Activated naive CD8-positive, alpha-beta T cell treated with anti-CD3 and anti-CD28 coated beads, Interleukin-2, amount 50 U/mL, for 24 hours (primary cell): ENCODE data around the gene SDE2.
A peak's percentile ranks its signal among the peaks of the same experiment; 100 is the strongest.

Source experiments
- ATAC-seq: fragments of 150-1000 bp; cut with Tn5 transposase; one replicate; pipeline ENCODE4 v1.10.0; 2021
- DNase-seq: peaks from one replicate; pipeline ENCODE4 v3.0.0; 2021
- H3K27ac Mint-ChIP-seq: one replicate; pipeline ENCODE4 v1.8.0; 2021; ENCODE audit warnings: mild to moderate bottlenecking, mixed read lengths
- H3K27me3 Mint-ChIP-seq: one replicate; pipeline ENCODE4 v1.8.0; 2021; ENCODE audit warnings: mixed read lengths
- H3K36me3 Mint-ChIP-seq: one replicate; pipeline ENCODE4 v1.8.0; 2021; ENCODE audit warnings: low read depth, mixed read lengths
- H3K4me1 Mint-ChIP-seq: one replicate; pipeline ENCODE4 v1.8.0; 2021; ENCODE audit warnings: mixed read lengths
- H3K4me3 Mint-ChIP-seq: one replicate; pipeline ENCODE4 v1.8.0; 2021; ENCODE audit warnings: mild to moderate bottlenecking, moderate library complexity, mixed read lengths
- H3K9me3 Mint-ChIP-seq: one replicate; pipeline ENCODE4 v1.8.0; 2021; ENCODE audit warnings: mixed read lengths

Gene SDE2

GRCh38 chr1:225999227-225999911, at the start of gene SDE2:
TSS of gene SDE2 (minus strand) at chr1:225999343. CDS start at chr1:225999312, 31 bp downstream.
- H3K36me3 Mint-ChIP-seq: peaks cover 29% of the 10 kb centered on the region
- H3K4me3 Mint-ChIP-seq: peak within 1 kb of the TSS; percentile 99

GRCh38 chr1:226048886-226049285, 49.7 kb upstream of the SDE2 start:
- Mint-ChIP-seq H3K4me3 (no peak overlapping the region), H3K4me1 (no peaks in the 10 kb centered on the region), H3K9me3 (no peaks in the 10 kb centered on the region), H3K27me3 (no peaks in the 10 kb centered on the region), H3K27ac (no peak overlapping the region), H3K36me3 (no peaks in the 10 kb centered on the region)
- ATAC-seq: no peak
- no peak for DNase-seq

More at GRCh38 chr1:225999227-225999911, at the start of gene SDE2:
- Mint-ChIP-seq H3K27me3 (no peaks in the 10 kb centered on the region), H3K4me1 (peaks cover 86% of the 10 kb centered on the region), H3K27ac (peak within 1 kb of the TSS; percentile 99), H3K9me3 (no peaks in the 10 kb centered on the region)
- ATAC-seq (peak; percentile 85), DNase-seq (peak; percentile 100)

GRCh38 chr1:226047495-226047894, 48.4 kb upstream of the SDE2 start:
- no peaks in the 10 kb centered on the region for H3K27me3 Mint-ChIP-seq
- H3K4me1 Mint-ChIP-seq: no peaks in the 10 kb centered on the region
- ATAC-seq (no peak), DNase-seq (no peak)
- no peak overlapping the region for H3K4me3 Mint-ChIP-seq
- no peaks in the 10 kb centered on the region for H3K36me3 Mint-ChIP-seq
- H3K9me3 Mint-ChIP-seq: no peaks in the 10 kb centered on the region
- H3K27ac Mint-ChIP-seq: no peak overlapping the region

DNA sequence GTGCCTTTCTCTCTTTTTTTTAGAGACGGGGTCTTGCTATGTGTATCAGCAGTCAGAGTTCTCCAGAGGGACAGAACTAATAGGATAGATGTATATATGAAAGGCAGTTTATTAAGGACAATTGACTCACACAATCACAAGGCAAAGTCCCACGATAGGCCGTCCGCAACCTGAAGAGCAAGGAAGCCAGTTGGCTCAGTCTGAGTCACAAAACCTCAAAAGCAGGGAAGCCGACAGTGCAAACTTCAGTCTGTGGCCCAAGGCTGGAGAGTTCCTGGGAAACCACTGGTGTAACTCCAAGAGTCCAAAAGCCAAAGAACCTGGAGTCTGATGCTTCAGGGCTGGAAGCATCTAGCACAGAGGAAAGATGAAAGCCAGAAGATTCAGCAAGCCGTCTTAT, 47.1 kb upstream of the SDE2 start:
- no peak for DNase-seq
- Mint-ChIP-seq H3K27ac (no peak overlapping the region), H3K9me3 (no peaks in the 10 kb centered on the region), H3K27me3 (no peaks in the 10 kb centered on the region), H3K36me3 (no peaks in the 10 kb centered on the region), H3K4me1 (no peaks in the 10 kb centered on the region), H3K4me3 (no peak overlapping the region)
- ATAC-seq: no peak

GRCh38 chr1:226044514-226045101, 45.5 kb upstream of the SDE2 start:
- ATAC-seq: no peak
- Mint-ChIP-seq H3K36me3 (no peaks in the 10 kb centered on the region), H3K27me3 (no peaks in the 10 kb centered on the region), H3K4me3 (no peak overlapping the region), H3K27ac (no peak overlapping the region), H3K9me3 (no peaks in the 10 kb centered on the region), H3K4me1 (no peaks in the 10 kb centered on the region)
- DNase-seq: no peak

DNA sequence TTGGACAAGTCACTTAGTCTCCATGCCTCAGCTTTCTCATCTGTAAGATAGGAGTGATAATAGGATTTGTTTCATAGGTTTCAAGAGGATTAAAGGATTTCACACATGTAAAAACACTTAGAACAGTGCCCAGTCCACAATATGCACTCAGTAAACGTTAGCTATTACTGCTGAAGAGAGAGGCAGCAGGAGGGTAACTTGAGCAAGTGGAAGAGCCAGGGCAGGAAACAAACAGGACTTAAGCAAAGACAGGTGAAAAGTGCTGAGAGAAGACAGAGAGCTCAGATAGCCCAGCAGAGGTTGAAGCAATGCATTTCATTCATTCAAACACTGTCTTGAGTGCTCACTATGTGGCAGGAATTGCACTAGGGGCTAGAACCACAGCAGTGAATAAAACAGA, 42.3 kb upstream of the SDE2 start:
- no peaks in the 10 kb centered on the region for H3K4me1 Mint-ChIP-seq
- no peaks in the 10 kb centered on the region for H3K36me3 Mint-ChIP-seq
- no peak overlapping the region for H3K4me3 Mint-ChIP-seq
- no peak for DNase-seq
- no peak for ATAC-seq
- H3K27ac Mint-ChIP-seq: no peak overlapping the region
- no peaks in the 10 kb centered on the region for H3K9me3 Mint-ChIP-seq
- no peaks in the 10 kb centered on the region for H3K27me3 Mint-ChIP-seq

GRCh38 chr1:226038661-226039060, 39.5 kb upstream of the SDE2 start:
- Mint-ChIP-seq H3K36me3 (no peaks in the 10 kb centered on the region), H3K27me3 (no peaks in the 10 kb centered on the region), H3K4me3 (no peak overlapping the region), H3K27ac (no peak overlapping the region), H3K9me3 (no peaks in the 10 kb centered on the region), H3K4me1 (no peaks in the 10 kb centered on the region)
- DNase-seq (no peak), ATAC-seq (no peak)

GRCh38 chr1:226035915-226036314, 36.8 kb upstream of the SDE2 start:
- H3K9me3 Mint-ChIP-seq: no peaks in the 10 kb centered on the region
- no peak overlapping the region for H3K27ac Mint-ChIP-seq
- no peak for ATAC-seq
- no peaks in the 10 kb centered on the region for H3K27me3 Mint-ChIP-seq
- DNase-seq: no peak
- no peak overlapping the region for H3K4me3 Mint-ChIP-seq
- H3K36me3 Mint-ChIP-seq: no peaks in the 10 kb centered on the region
- H3K4me1 Mint-ChIP-seq: no peaks in the 10 kb centered on the region

DNA sequence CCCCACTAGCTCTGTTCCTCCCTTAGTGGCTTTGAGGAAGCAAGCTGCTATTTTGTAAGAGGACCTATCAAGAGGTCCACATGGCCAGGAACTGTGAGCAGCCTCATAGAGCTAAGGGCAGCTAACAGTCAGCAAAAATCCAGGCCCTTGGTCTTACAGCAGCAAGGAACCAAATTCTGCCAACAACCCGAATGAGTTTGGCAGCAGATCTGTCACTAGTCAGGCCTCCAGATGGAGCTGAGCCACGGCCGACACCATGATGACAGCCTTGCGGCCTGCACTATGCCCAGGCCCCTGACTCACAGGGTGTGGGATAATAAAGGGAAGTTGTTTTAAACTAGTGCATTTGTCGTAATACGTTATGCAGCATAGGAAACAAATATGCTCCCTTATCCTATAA, 35.3 kb upstream of the SDE2 start:
- ATAC-seq (peak; percentile 24), DNase-seq (peak; percentile 8)
- Mint-ChIP-seq H3K4me3 (no peak overlapping the region), H3K36me3 (no peaks in the 10 kb centered on the region), H3K9me3 (no peaks in the 10 kb centered on the region), H3K27ac (no peak overlapping the region), H3K4me1 (peaks cover 8% of the 10 kb centered on the region), H3K27me3 (no peaks in the 10 kb centered on the region)

DNA sequence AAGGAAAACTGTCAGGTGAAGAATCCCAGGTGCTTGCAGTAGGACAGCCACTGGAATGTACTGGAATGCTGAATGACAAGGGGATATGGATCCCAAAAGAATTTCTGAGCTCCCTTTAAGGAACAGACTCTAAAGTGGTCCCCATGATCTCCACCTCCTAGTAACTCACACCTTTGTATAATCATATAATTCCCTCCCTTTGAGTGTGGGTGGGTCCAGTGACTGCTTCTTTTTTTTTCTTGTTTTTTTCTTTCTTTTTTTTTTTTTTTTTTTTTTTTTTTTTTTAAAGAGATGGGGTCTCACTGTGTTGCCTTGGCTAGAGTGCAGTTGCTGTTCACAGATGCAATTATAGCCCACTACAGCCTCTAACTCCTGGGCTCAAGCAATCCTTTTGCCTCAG, 34.8 kb upstream of the SDE2 start:
- Mint-ChIP-seq H3K27me3 (no peaks in the 10 kb centered on the region), H3K9me3 (no peaks in the 10 kb centered on the region)

DNA sequence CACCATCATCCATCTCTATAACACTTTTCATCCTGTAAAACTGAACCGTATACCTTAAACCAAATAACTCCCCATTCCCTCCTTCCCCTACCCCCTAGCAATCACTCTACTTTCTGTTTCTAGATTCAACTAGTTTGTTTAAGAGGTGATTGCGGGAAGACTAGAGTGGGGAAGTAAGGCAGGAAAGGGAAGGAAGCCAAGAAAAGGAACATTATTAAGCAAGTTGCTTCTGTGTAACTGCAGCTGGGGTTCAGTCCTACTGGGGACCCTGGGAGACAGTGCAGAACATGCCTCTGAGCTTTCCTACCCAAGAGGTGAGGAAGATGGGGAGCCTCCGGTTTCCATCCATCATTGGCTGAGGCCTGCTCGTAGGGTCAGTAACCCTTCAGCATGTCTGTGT, 34.4 kb upstream of the SDE2 start:
- H3K27me3 Mint-ChIP-seq: no peaks in the 10 kb centered on the region
- no peak overlapping the region for H3K4me3 Mint-ChIP-seq
- DNase-seq: no peak
- no peaks in the 10 kb centered on the region for H3K36me3 Mint-ChIP-seq
- no peak for ATAC-seq
- no peak overlapping the region for H3K27ac Mint-ChIP-seq
- peaks cover 16% of the 10 kb centered on the region for H3K4me1 Mint-ChIP-seq
- no peaks in the 10 kb centered on the region for H3K9me3 Mint-ChIP-seq

More for the DNA sequence above, 34.8 kb upstream of the SDE2 start:
- peaks cover 13% of the 10 kb centered on the region for H3K4me1 Mint-ChIP-seq
- H3K4me3 Mint-ChIP-seq: no peak overlapping the region
- DNase-seq (no peak), ATAC-seq (no peak)
- H3K27ac Mint-ChIP-seq: no peak overlapping the region
- H3K36me3 Mint-ChIP-seq: no peaks in the 10 kb centered on the region

GRCh38 chr1:226029568-226030225, 30.6 kb upstream of the SDE2 start:
- Mint-ChIP-seq H3K27me3 (no peaks in the 10 kb centered on the region), H3K4me3 (no peak overlapping the region), H3K27ac (no peak overlapping the region), H3K4me1 (peaks cover 19% of the 10 kb centered on the region), H3K9me3 (no peaks in the 10 kb centered on the region), H3K36me3 (no peaks in the 10 kb centered on the region)
- no peak for DNase-seq
- no peak for ATAC-seq

DNA sequence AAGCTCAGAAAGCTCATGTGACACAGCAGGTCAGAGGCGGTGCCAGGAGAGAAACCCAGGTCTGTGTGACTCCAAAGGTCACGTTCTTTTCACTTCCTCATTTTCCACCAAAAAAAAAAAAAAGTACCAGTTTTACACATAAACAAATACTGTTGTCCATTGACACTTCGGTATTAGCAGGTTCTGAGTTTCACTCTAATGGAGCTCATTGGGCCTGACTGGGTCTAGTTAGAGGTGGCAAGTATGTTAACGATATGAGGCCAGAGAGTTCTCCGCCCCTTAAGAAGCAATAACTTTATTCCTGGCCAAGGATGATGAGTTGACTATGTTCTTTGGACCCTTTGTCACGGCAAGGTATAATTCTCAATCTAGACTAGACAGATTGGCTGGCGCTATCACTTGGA, 30.0 kb upstream of the SDE2 start:
- Mint-ChIP-seq H3K4me1 (peaks cover 19% of the 10 kb centered on the region), H3K4me3 (no peak overlapping the region), H3K27me3 (no peaks in the 10 kb centered on the region), H3K36me3 (no peaks in the 10 kb centered on the region), H3K9me3 (no peaks in the 10 kb centered on the region), H3K27ac (peak overlapping the region; percentile 64)
- ATAC-seq (peak; percentile 65), DNase-seq (peak; percentile 19)

DNA sequence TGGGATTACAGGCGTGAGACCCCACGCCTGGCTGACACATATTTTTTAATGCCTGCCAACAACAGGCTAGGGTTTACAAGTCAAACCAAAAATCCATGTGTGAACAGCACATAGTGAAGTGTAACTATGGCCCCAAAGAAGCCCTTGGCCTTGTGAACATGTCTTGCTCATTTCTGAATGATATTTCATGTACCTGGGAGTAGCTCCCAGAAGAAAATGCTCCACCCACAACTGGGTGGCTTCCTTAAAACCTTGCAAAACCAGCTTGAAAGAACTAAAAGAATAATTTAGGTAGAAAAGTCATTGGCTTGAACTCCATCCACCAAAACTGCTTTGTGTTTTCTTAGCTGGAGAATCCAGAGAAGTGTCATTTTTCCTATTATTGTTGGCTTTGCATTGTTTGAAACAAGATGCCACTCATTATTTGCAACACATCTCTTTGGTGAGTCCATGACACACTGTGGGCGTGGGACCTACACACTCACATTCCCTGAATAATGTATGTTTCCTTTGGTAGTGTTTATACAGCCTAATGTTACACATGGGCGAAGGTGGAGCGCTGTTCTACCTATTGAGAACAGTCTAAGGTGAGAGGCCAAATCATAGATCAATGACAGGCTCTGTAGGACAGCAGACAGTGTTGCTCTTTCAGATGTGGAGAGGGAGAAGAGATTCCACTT, 28.5 kb upstream of the SDE2 start:
- H3K9me3 Mint-ChIP-seq: no peaks in the 10 kb centered on the region
- no peaks in the 10 kb centered on the region for H3K27me3 Mint-ChIP-seq
- ATAC-seq: no peak
- H3K4me1 Mint-ChIP-seq: peaks cover 19% of the 10 kb centered on the region
- H3K36me3 Mint-ChIP-seq: no peaks in the 10 kb centered on the region
- no peak overlapping the region for H3K27ac Mint-ChIP-seq
- H3K4me3 Mint-ChIP-seq: no peak overlapping the region
- no peak for DNase-seq

GRCh38 chr1:226026833-226027232, 27.7 kb upstream of the SDE2 start:
- H3K4me1 Mint-ChIP-seq: peaks cover 19% of the 10 kb centered on the region

More at GRCh38 chr1:226026833-226027232, 27.7 kb upstream of the SDE2 start:
- H3K4me3 Mint-ChIP-seq: no peak overlapping the region
- H3K36me3 Mint-ChIP-seq: no peaks in the 10 kb centered on the region
- no peaks in the 10 kb centered on the region for H3K27me3 Mint-ChIP-seq
- H3K9me3 Mint-ChIP-seq: no peaks in the 10 kb centered on the region
- ATAC-seq: no peak
- no peak overlapping the region for H3K27ac Mint-ChIP-seq
- no peak for DNase-seq
